ENCODE data around the gene GRP.

- TF ChIP-seq CTCF (IDR thresholded peaks at IDR 0.05) (no peak), POLR2A (IDR thresholded peaks at IDR 0.05) (no peak)
Measured at GRCh38 chr18:59220784-59221765, 1.1 kb downstream of the GRP start.

Data from gastroesophageal sphincter (tissue), 3 donors.